MM.1S (cell line): ENCODE results near the gene RASAL2.

Source experiments
- EZH2 ChIP-seq: fragments of 300-600 bp; sonication (generic); optimal IDR thresholded peaks from 2 replicates; pipeline ENCODE3; 2017; ENCODE audit warnings: low read depth, mild to moderate bottlenecking, antibody characterized with exemption, low read length, mixed read lengths
- EZH2phosphoT487 ChIP-seq: fragments of 300-600 bp; sonication (generic); IDR thresholded peaks from 2 replicates; pipeline ENCODE4 v1.6.1; 2018; ENCODE audit warnings: antibody characterized with exemption, low read length
- TF ChIP-seq, protein P1 (sequence below): fragments of 300-600 bp; sonication (generic); IDR thresholded peaks from 2 replicates; pipeline ENCODE4 v1.5.1; 2016; ENCODE audit warnings: antibody characterized with exemption, low read length, mixed read lengths

GRCh38 chr1:178506177-178506576, 412.3 kb downstream of the RASAL2 start:
- TF ChIP-seq, protein P1, sequence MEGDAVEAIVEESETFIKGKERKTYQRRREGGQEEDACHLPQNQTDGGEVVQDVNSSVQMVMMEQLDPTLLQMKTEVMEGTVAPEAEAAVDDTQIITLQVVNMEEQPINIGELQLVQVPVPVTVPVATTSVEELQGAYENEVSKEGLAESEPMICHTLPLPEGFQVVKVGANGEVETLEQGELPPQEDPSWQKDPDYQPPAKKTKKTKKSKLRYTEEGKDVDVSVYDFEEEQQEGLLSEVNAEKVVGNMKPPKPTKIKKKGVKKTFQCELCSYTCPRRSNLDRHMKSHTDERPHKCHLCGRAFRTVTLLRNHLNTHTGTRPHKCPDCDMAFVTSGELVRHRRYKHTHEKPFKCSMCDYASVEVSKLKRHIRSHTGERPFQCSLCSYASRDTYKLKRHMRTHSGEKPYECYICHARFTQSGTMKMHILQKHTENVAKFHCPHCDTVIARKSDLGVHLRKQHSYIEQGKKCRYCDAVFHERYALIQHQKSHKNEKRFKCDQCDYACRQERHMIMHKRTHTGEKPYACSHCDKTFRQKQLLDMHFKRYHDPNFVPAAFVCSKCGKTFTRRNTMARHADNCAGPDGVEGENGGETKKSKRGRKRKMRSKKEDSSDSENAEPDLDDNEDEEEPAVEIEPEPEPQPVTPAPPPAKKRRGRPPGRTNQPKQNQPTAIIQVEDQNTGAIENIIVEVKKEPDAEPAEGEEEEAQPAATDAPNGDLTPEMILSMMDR, result no peak
- TF ChIP-seq EZH2phosphoT487 (no peak), EZH2 (no peak)
